GM19099 (cell line): Measurements from ENCODE around the gene RBM3.

ENCODE experiments used
- POLR2A ChIP-seq: IDR thresholded peaks from 3 replicates; pipeline ENCODE4 v1.6.1; 2011; ENCODE audit warnings: low read depth; ENCODE audit not compliant: insufficient read length; ENCODE audit errors: extremely low read depth

Gene RBM3

DNA sequence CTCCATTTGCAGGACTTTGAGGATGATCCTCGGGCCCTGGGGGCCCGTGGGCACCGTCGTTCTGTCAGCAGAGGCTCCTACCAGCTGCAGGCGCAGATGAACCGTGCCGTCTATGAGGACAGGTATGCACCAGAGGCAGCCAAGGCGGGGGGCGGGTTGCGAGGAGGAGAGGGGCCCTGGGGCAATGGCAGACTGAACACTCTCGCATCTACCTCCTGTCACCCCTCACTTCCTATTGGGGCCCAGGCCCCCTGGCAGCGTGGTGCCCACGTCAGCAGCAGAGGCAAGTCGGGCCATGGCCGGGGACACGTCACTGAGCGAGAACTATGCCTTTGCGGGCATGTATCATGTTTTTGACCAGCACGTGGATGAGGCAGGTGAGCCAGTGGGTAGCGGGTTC, 25.1 kb downstream of the RBM3 start:
- TF ChIP-seq POLR2A, result no peak

DNA sequence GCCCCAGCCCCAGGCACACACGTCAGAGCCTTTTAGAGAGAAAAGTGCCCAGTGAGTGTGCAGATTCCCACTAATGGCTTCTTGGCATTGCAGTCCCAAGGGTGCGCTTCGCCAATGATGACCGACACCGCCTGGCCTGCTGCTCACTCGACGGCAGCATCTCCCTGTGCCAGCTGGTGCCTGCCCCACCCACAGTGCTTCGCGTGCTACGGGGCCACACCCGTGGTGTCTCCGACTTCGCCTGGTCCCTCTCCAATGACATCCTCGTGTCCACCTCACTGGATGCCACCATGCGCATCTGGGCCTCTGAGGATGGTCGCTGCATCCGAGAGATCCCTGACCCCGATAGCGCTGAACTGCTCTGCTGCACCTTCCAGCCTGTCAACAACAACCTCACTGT, 25.9 kb downstream of the RBM3 start:
- TF ChIP-seq POLR2A, result no peak

DNA sequence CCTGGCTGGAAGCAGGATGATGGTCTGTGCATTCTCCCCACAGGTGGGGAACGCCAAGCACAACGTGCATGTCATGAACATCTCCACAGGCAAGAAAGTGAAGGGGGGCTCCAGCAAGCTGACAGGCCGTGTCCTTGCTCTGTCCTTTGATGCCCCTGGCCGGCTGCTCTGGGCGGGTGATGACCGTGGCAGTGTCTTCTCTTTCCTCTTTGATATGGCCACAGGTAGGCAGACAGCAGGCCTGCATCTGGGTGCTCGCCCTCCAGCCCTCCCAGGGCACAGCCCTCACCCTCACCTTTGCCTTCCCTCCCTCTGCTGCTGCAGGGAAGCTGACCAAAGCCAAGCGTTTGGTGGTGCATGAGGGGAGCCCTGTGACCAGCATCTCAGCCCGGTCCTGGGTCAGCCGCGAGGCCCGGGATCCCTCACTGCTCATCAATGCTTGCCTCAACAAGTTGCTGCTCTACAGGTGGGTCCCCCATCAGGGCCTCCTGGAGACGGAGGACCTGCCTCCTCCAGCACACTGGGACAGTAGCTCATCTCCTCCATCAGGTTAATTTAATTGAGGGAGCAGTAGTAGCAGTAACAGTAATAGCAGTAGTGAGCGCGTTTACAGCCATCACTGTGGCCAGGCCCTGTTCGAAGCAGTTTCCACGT, 27.6 kb downstream of the RBM3 start:
- no peak for TF ChIP-seq POLR2A

DNA sequence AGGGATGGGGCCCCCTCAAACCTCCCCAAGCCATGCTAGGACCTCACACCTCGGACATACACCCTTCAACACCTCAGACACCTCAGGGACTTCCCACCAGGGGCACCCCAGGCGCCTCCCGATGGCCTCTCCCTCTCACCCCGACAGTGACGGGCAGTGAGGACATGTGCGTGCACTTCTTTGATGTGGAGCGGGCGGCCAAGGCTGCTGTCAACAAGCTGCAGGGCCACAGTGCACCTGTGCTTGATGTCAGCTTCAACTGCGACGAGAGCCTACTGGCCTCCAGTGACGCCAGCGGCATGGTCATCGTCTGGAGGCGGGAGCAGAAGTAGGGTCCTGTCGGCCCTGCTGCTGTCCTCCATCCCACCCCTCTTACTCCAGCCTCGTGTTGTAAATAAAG, 30.4 kb downstream of the RBM3 start:
- TF ChIP-seq POLR2A, result no peak

DNA sequence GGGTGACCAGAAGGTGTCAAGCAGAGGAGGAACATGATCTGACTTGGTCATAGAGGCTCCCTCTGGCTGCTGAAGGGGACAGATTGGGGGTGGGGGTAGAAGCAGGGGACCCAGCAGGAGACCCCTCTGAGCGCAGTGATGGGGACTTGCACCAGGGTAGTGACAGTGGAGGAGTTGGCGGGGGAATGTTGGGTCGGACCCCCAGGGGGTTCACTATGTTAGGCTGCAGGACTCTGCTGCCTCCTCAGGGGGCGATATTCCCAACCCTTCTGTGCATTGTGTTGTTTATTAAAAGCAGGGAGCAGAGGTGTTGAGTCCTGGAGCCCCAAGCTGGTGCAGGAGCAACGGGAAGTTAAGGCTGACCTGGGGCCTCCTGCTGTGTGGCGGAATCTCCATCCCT, 31.8 kb downstream of the RBM3 start:
- no peak for TF ChIP-seq POLR2A

DNA sequence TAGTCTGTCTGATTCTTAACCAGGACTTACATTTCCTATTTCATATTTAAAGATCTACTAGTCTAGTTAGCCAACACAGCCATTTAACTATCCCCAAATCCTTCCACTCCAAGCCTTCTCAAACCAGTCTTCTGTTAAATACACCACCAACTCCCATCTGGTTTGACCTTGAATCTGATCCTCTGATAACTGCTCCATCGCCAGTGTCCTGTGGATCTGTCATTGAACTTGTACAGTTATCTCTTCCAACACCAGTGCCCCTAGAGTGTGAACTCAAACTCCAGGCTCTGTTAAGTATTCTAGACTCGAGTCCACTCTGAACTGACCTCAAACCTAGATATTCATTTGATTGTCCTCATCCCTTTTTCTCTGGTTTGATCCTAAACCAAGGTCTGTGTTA, 37.4 kb downstream of the RBM3 start:
- no peak for TF ChIP-seq POLR2A

DNA sequence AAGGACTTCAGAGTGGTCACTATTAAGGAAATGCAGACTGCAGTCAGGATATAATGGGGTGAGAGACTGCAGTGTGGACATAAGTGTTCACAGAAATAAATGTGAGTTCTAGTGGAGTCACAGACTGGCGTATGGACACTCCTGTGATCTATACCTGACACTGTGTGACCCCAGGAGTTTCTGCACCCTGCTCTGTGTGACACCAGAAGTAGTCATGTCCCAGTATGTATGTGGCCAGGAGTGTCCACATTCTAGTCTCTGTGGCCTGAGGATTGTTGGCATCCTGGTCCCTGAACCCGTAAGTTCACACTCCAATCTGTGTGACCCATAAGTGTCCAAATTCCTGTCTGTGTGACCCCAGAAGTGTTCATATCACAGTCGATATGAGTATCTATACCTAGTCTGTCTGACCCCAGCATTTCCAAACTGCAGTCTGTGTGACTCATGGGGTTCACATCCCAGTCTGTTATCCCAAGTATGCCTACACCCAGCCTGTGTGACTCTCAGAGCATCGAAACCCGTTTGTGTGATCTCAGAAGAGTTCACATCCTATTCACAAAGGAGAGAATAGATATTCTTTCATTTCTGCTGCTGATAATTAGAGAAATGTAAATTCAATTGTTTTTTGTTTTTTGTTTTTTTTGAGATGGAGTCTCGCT, 39.3 kb downstream of the RBM3 start:
- no peak for TF ChIP-seq POLR2A

DNA sequence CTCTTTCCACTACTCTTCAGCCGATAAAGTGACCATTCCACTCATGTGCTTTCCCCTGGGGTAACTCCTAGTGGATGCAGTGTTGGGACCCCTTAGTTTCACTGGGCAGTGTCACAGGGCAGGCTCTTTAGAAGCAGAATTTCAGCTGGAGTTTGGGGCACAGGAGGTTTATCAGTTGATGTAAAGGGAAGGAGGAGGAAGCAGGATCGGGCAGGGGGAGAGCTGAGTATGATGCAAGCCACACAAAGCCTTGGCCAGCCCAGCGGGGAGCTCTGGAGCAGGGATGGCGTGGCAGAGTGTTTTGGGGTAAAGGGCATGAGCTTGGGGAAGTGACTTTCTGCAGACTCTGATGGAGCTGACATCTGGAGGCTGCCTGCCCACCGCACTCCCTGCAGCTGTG, 42.3 kb downstream of the RBM3 start:
- no peak for TF ChIP-seq POLR2A

DNA sequence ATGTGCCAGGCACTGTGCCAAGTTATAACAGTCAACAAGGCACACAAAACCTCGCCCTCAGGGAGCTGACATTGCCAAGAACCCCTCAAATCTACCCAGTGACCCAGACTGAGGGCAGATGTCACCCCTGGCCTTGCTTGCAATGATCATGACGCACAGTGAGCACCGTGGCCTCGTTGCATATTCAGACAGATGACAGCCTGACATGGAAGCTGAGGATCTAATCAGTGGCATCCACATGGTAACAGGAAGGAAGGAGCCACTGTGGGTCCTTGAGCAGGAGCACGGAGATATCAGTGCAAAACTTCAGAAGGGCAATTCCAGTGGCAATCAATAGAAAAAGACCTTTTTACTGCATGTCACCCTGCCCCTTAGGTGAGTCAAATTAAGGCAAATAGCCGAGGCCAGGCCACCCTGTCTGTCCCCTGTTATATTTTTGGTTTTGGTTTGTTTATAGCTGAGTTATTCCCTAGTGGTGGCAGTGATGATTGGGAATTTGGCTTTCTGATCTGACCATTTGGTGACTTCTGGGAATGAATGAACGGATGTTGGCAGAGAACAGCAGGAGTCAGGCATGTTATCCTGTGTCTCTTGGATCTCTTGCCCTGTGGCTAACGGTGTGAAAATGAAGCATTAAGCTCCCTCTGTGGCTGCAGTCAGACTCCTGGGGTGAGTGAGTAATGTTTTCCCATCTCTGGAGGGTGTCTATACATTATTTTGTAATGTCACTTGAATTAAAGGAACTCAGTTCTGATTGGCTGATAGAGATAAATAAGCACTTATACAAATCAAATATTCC, 43.5 kb downstream of the RBM3 start:
- TF ChIP-seq POLR2A, result no peak

DNA sequence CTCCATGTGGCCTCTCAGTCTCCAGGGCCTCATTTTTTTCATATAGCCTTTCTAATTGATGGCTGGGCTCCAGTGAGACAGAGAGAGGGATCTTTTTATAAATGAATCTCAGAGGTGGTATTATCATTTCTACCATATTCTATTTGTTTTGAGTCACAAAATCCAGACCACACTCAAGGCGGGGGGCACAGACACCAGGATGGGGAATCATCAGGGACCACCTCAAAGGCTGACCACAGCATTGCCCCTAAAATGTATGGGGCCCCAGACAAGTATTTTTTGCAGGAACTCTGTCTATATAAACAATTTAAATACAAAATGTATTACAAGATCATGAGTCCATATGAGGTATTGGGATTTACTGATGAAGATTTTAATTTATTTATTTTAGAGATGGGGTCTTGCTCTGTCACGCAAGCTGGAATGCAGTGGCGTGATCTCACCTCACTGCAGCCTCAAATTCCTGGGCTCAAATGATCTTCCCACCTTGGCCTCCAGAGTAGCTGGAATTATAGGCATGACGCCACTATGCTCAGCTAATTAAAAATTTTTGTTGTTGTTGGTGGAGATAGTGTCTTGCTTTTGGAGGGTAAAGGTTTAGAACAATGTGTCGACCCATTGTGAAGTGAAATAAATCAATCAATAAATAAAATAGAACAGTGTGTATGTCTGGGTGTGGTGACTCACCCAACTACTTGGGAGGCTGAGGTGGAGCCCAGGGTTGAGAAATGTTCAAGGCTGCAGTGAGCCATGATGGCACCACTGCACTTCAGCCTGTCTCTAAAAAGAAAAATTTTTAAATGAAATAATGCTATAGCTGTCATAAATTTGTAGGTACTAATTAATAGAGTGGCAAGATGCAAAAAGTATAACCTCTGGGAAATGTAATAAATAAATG, 52.4 kb downstream of the RBM3 start:
- TF ChIP-seq POLR2A, result no peak
